ENCODE data around the gene DIDO1.

DIDO1 gene

DNA sequence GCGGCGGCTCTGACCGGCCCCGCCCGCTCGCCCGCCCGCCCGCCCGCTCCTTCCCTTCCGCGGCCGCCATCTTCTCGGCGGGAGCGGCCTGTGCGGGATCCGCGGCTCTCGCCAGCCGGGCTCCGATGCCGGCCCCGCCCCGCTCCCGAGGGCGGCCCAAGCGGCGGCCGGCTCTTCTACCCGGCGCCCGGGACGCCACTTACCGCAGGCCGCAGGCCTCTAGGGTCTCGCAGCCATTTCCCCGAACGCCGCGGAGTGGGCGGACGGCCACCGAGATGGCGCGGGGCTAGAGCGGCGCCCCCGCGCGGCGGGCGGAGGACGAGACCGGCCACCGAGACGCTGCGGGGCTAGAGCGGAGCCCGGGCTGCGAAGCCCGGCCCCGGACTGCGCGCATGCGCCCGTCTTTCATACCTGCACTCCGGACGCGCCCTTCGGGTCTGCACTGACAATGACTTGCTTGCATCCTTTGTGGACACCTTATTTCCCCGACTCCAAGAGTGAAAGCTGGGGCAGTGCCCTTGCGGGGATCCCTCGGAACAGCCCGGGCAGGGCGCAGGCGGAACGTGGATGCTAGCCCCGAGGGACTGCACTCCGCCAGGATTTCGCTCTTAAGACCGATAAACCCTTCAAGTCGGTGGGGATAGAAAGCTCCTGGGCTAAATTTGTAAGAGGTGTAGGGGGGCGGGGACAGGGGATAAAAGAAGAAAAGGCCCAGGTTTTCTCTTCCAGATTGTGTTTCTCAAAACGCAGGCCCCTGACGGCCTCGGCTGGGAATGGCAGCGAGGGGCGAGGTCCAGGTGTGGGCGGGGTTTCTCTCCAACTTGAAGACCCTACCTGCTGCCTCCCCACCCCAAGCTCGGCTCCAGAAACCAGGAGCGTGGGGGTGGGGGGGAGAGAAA lies at the start of gene DIDO1:
Gene DIDO1, minus strand, starts transcription at position 277 of the 899 bp plus-strand sequence.
- Histone ChIP-seq H3K4me2 (ENCODE audit: low read depth, low read length) (peak within 1 kb of the TSS; percentile 88), H3K27ac (ENCODE audit: low read length) (peak within 1 kb of the TSS; percentile 83), H4K20me1 (ENCODE audit: insufficient read depth, low read length) (peaks cover 39% of the 10 kb centered on the region), H3K36me3 (replicated peaks; ENCODE audit: insufficient read depth, low read length) (no peaks in the 10 kb centered on the region), H3K4me1 (ENCODE audit: low read length) (peaks cover 13% of the 10 kb centered on the region), H2AFZ (ENCODE audit: low read length) (peak within 1 kb of the TSS; percentile 36), H3K27me3 (replicated peaks; ENCODE audit: insufficient read depth, low read length) (no peaks in the 10 kb centered on the region), H3K79me2 (ENCODE audit: low read length) (peaks cover 94% of the 10 kb centered on the region), H3K9me2 (replicated peaks; ENCODE audit: insufficient read depth, low read length) (no peaks in the 10 kb centered on the region), H3K9ac (ENCODE audit: low read length) (peak within 1 kb of the TSS; percentile 95), H3K4me3 (ENCODE audit: low read length) (peak within 1 kb of the TSS; percentile 82), H3F3A (ENCODE audit: insufficient read depth, low read length) (peaks cover 8% of the 10 kb centered on the region; the same call in 1 of the 2 replicates), H3K9me3 (replicated peaks; ENCODE audit: insufficient read depth, low read length) (no peaks in the 10 kb centered on the region)
- TF ChIP-seq CTCF (IDR thresholded peaks at IDR 0.05; ENCODE audit: low read length) (peak; percentile 30), EZH2 (optimal IDR thresholded peaks at IDR 0.05; ENCODE audit: low read depth, low read length) (no peak)
- peak; percentile 94 for DNase-seq

GRCh38 chr20:62975251-62975760 lies 49.0 kb upstream of the DIDO1 start:
- no peak overlapping the region for H3K27ac ChIP-seq (ENCODE audit: low read length)
- DNase-seq: no peak
- no peak overlapping the region for H3K4me2 ChIP-seq (ENCODE audit: low read depth, low read length)
- H3K36me3 ChIP-seq (replicated peaks; ENCODE audit: insufficient read depth, low read length): no peaks in the 10 kb centered on the region
- no peak overlapping the region for H3K9ac ChIP-seq (ENCODE audit: low read length)
- H3K79me2 ChIP-seq (ENCODE audit: low read length): no peaks in the 10 kb centered on the region
- no peaks in the 10 kb centered on the region for H3F3A ChIP-seq (ENCODE audit: insufficient read depth, low read length)
- peaks cover 92% of the 10 kb centered on the region for H3K27me3 ChIP-seq (replicated peaks; ENCODE audit: insufficient read depth, low read length)
- no peaks in the 10 kb centered on the region for H3K9me3 ChIP-seq (replicated peaks; ENCODE audit: insufficient read depth, low read length)
- no peaks in the 10 kb centered on the region for H3K9me2 ChIP-seq (replicated peaks; ENCODE audit: insufficient read depth, low read length)
- peaks cover 16% of the 10 kb centered on the region for H3K4me1 ChIP-seq (ENCODE audit: low read length)
- no peaks in the 10 kb centered on the region for H4K20me1 ChIP-seq (ENCODE audit: insufficient read depth, low read length)
- no peak for TF ChIP-seq EZH2phosphoT487 (IDR thresholded peaks at IDR 0.05; ENCODE audit: low read length)
- no peak for TF ChIP-seq CTCF (IDR thresholded peaks at IDR 0.05; ENCODE audit: low read length)
- TF ChIP-seq EZH2 (optimal IDR thresholded peaks at IDR 0.05; ENCODE audit: low read depth, low read length): no peak
- no peak overlapping the region for H2AFZ ChIP-seq (ENCODE audit: low read length)
- no peak overlapping the region for H3K4me3 ChIP-seq (ENCODE audit: low read length)

DNA sequence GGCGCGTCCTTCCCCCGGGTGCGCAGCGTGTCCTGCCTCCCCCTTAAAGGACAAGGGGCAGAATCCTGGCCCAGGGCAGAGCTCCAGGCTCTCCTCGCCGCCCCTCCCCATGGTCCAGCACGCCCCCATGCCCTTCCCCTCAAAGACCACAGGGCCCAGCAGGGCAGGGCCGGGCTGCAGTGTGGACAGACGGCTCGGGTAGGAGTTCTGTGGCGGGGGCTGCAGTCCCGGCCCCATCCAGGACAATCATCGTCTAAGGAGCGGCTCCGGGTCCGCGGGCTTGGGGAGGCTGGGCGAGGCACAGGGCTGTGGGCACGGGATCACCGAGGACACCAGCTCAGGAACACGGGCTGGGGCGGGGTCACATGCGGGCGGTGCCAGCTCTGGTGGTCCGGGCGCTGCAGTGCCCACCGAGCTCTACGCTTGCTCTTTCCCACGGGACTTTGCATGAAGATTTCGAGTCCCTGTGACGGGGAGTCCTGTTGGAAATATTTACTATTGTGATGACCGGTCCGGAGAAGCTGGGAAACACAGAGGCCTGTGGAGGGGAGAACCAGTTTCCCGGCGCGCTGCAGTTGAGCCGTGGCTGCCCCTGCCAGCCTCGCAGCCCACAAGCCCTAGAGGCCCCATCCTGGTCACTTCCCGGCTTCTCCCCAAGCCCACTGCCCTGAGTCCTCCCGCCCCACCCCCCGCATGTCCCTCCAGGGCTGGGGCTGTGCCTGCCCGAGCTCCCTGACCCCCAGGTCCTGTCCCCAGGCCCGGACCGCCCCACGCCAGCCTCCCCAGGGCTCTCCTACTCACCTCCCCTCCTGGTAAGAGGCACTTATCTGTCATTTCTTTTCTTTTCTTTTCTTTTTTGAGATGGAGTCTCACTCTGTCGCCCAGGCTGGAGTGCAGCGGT lies 46.8 kb upstream of the DIDO1 start:
- no peaks in the 10 kb centered on the region for H4K20me1 ChIP-seq (ENCODE audit: insufficient read depth, low read length)
- H2AFZ ChIP-seq (ENCODE audit: low read length): no peak overlapping the region
- H3K9ac ChIP-seq (ENCODE audit: low read length): no peak overlapping the region
- no peaks in the 10 kb centered on the region for H3K79me2 ChIP-seq (ENCODE audit: low read length)
- no peaks in the 10 kb centered on the region for H3F3A ChIP-seq (ENCODE audit: insufficient read depth, low read length)
- peaks cover 92% of the 10 kb centered on the region for H3K27me3 ChIP-seq (replicated peaks; ENCODE audit: insufficient read depth, low read length)
- TF ChIP-seq EZH2 (optimal IDR thresholded peaks at IDR 0.05; ENCODE audit: low read depth, low read length): no peak
- no peak for DNase-seq
- H3K4me1 ChIP-seq (ENCODE audit: low read length): peaks cover 13% of the 10 kb centered on the region
- H3K27ac ChIP-seq (ENCODE audit: low read length): no peak overlapping the region
- no peaks in the 10 kb centered on the region for H3K9me3 ChIP-seq (replicated peaks; ENCODE audit: insufficient read depth, low read length)
- H3K36me3 ChIP-seq (replicated peaks; ENCODE audit: insufficient read depth, low read length): no peaks in the 10 kb centered on the region
- H3K4me2 ChIP-seq (ENCODE audit: low read depth, low read length): peak overlapping the region; percentile 43; the same call in 1 of the 2 replicates
- H3K9me2 ChIP-seq (replicated peaks; ENCODE audit: insufficient read depth, low read length): no peaks in the 10 kb centered on the region
- no peak overlapping the region for H3K4me3 ChIP-seq (ENCODE audit: low read length)
